WTC11 (cell line): ENCODE results near the gene CDV3.

Source experiments
- CREB1 ChIP-seq: sonication (generic); formaldehyde crosslinking; IDR thresholded peaks from 2 replicates; pipeline ENCODE4 v1.8.0; 2023; ENCODE audit warnings: mild to moderate bottlenecking, missing genetic modification reagents
- CREM ChIP-seq: sonication (generic); formaldehyde crosslinking; IDR thresholded peaks from 2 replicates; pipeline ENCODE4 v1.8.1; 2022; ENCODE audit warnings: mild to moderate bottlenecking, missing genetic modification reagents, moderate library complexity
- CTCF ChIP-seq: fragments of 200-600 bp; IDR thresholded peaks from 2 replicates; pipeline ENCODE4 v1.8.0; 2022; ENCODE audit warnings: antibody characterized with exemption
- ELF4 ChIP-seq: sonication (generic); formaldehyde crosslinking; IDR thresholded peaks from 2 replicates; pipeline ENCODE4 v1.8.1; 2022; ENCODE audit warnings: low read depth, mild to moderate bottlenecking, moderate library complexity, missing genetic modification reagents
- ETV6 ChIP-seq: sonication (generic); formaldehyde crosslinking; IDR thresholded peaks from 2 replicates; pipeline ENCODE4 v1.8.1; 2022; ENCODE audit warnings: mild to moderate bottlenecking, missing genetic modification reagents
- FOXJ3 ChIP-seq: sonication (generic); formaldehyde crosslinking; IDR thresholded peaks from 2 replicates; pipeline ENCODE4 v1.9.0; 2021; ENCODE audit warnings: missing genetic modification reagents, mild to moderate bottlenecking, borderline replicate concordance
- FOXK1 ChIP-seq: sonication (generic); formaldehyde crosslinking; IDR thresholded peaks from 2 replicates; pipeline ENCODE4 v1.8.0; 2022; ENCODE audit warnings: mild to moderate bottlenecking, moderate library complexity, missing genetic modification reagents
- FOXP1 ChIP-seq: sonication (generic); formaldehyde crosslinking; IDR thresholded peaks from 2 replicates; pipeline ENCODE4 v1.8.0; 2022; ENCODE audit warnings: missing genetic modification reagents, mild to moderate bottlenecking, moderate library complexity, borderline replicate concordance
- JUN ChIP-seq: sonication (generic); formaldehyde crosslinking; IDR thresholded peaks from 2 replicates; pipeline ENCODE4 v1.8.0; 2023; ENCODE audit warnings: mild to moderate bottlenecking, missing genetic modification reagents
- NFE2L1 ChIP-seq: sonication (generic); formaldehyde crosslinking; IDR thresholded peaks from 2 replicates; pipeline ENCODE4 v1.8.1; 2023; ENCODE audit warnings: missing genetic modification reagents
- NR2C2 ChIP-seq: sonication (generic); formaldehyde crosslinking; IDR thresholded peaks from 2 replicates; pipeline ENCODE4 v1.8.0; 2022; ENCODE audit warnings: mild to moderate bottlenecking, missing genetic modification reagents
- ZNF263 ChIP-seq: sonication (generic); formaldehyde crosslinking; IDR thresholded peaks from 2 replicates; pipeline ENCODE4 v1.8.1; 2022; ENCODE audit warnings: low read depth, mild to moderate bottlenecking, moderate library complexity, missing genetic modification reagents
- TF ChIP-seq, protein P1 (sequence below): sonication (generic); formaldehyde crosslinking; IDR thresholded peaks from 2 replicates; pipeline ENCODE4 v1.8.1; 2023; ENCODE audit warnings: mild to moderate bottlenecking, moderate library complexity, missing genetic modification reagents
- TF ChIP-seq, protein P2 (sequence below): fragments of 250-450 bp; sonication (Bioruptor Pico); IDR thresholded peaks from 2 replicates; pipeline ENCODE4 v1.8.0; 2021; ENCODE audit warnings: mild to moderate bottlenecking

GRCh38 chr3:133607816-133608215 lies 34.3 kb downstream of the CDV3 start:
- TF ChIP-seq FOXK1 (CRISPR knock-in tag) (no peak), FOXP1 (CRISPR knock-in tag) (no peak), NFE2L1 (CRISPR knock-in tag) (no peak), FOXJ3 (CRISPR knock-in tag) (no peak), CREB1 (CRISPR knock-in tag) (no peak), CTCF (no peak), ETV6 (CRISPR knock-in tag) (no peak), ELF4 (CRISPR knock-in tag) (no peak), ZNF263 (no peak), CREM (no peak), JUN (CRISPR knock-in tag) (no peak), NR2C2 (CRISPR knock-in tag) (no peak)
- TF ChIP-seq, protein P1, sequence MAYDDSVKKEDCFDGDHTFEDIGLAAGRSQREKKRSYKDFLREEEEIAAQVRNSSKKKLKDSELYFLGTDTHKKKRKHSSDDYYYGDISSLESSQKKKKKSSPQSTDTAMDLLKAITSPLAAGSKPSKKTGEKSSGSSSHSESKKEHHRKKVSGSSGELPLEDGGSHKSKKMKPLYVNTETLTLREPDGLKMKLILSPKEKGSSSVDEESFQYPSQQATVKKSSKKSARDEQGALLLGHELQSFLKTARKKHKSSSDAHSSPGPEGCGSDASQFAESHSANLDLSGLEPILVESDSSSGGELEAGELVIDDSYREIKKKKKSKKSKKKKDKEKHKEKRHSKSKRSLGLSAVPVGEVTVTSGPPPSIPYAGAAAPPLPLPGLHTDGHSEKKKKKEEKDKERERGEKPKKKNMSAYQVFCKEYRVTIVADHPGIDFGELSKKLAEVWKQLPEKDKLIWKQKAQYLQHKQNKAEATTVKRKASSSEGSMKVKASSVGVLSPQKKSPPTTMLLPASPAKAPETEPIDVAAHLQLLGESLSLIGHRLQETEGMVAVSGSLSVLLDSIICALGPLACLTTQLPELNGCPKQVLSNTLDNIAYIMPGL (CRISPR knock-in tag) = no peak
- TF ChIP-seq, protein P2, sequence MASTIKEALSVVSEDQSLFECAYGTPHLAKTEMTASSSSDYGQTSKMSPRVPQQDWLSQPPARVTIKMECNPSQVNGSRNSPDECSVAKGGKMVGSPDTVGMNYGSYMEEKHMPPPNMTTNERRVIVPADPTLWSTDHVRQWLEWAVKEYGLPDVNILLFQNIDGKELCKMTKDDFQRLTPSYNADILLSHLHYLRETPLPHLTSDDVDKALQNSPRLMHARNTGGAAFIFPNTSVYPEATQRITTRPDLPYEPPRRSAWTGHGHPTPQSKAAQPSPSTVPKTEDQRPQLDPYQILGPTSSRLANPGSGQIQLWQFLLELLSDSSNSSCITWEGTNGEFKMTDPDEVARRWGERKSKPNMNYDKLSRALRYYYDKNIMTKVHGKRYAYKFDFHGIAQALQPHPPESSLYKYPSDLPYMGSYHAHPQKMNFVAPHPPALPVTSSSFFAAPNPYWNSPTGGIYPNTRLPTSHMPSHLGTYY (CRISPR knock-in tag) = no peak
